Endothelial cell of umbilical vein (primary cell): ENCODE data around the gene BUD31. TPM values are rescaled to one million over a fixed set of nuclear protein-coding genes. Genes with fewer than 3 reads are reported as not detected.
A peak's percentile ranks its signal among the peaks of the same experiment; 100 is the strongest.

ENCODE experiments used
- BruUV-seq: library from RNA; stranded (reverse); fragments of 400-500 nt; replicated peaks from 2 replicates; lab custom pipeline; 2021; lab: Mats Ljungman, UMichigan
- CTCF ChIA-PET: fragments of 300-600, 350-600 bp; sonication (Branson Sonifier 250); formaldehyde crosslinking; loops from one replicate; lab custom pipeline; 2021; ENCODE audit warnings: antibody characterized with exemption, inconsistent platforms; lab: Charles Lee
- POLR2A ChIA-PET: fragments of 300-600, 350-600 bp; sonication (Branson Sonifier 250); formaldehyde crosslinking; loops from one replicate; lab custom pipeline; 2021; ENCODE audit warnings: antibody characterized with exemption, inconsistent platforms; lab: Charles Lee
- DNase-seq: peaks from one replicate; pipeline ENCODE4 v3.0.0-alpha.2; 2011; ENCODE audit warnings: low read depth, low spot score
- FAIRE-seq: peaks from 2 replicates; lab custom pipeline; 2011; peaks lifted over from hg19 to GRCh38; lab: Jason Lieb, UNC
- H2AFZ ChIP-seq: 2 replicates; pipeline ENCODE4 v1.6.0; 2012; ENCODE audit warnings: low read depth, low read length, control low read depth, inconsistent platforms
- H3K27ac ChIP-seq: 2 replicates; pipeline ENCODE4 v1.5.1; 2011; ENCODE audit warnings: low read depth, mild to moderate bottlenecking, control low read depth, low read length, moderate library complexity; ENCODE audit not compliant: insufficient read depth
- H3K27me3 ChIP-seq, 2 experiments: 2 replicates each; pipeline versions ENCODE4 v1.6.0 to v1.6.1; 2011; ENCODE audit warnings: low read length in 2 of 2, mixed read lengths in 1 of 2; ENCODE audit not compliant: control insufficient read depth in 2 of 2, insufficient read depth in 2 of 2
- H3K36me3 ChIP-seq, 2 experiments: 2 replicates in 1 of 2; 3 replicates in 1 of 2; pipeline ENCODE4 v1.5.1; 2011; ENCODE audit warnings: low read length in 2 of 2, mild to moderate bottlenecking in 1 of 2, moderate library complexity in 1 of 2; ENCODE audit not compliant: control insufficient read depth in 2 of 2, insufficient read depth in 2 of 2; ENCODE audit errors: extremely low read depth in 1 of 2
- H3K4me1 ChIP-seq: 3 replicates; pipeline ENCODE4 v1.5.1; 2011; ENCODE audit warnings: mild to moderate bottlenecking, low read length; ENCODE audit not compliant: control insufficient read depth, insufficient read depth; ENCODE audit errors: extremely low read depth
- H3K4me2 ChIP-seq: 2 replicates; pipeline ENCODE4 v1.6.1; 2011; ENCODE audit warnings: low read length, control low read depth, mixed read lengths; ENCODE audit not compliant: insufficient read depth
- H3K4me3 ChIP-seq, 3 experiments: fragments of 200-600 bp in 1 of 3; sonication (generic), shearing (Covaris generic) in 1 of 3; replicated peaks in 1 of 3; 2 replicates each; pipeline ENCODE4 v1.5.1; 2011 to 2016; ENCODE audit warnings: control low read depth in 3 of 3, low read length in 3 of 3, mild to moderate bottlenecking in 2 of 3, inconsistent platforms in 1 of 3, low read depth in 1 of 3, moderate library complexity in 1 of 3; ENCODE audit not compliant: insufficient read depth in 1 of 3
- H3K79me2 ChIP-seq: 2 replicates; pipeline ENCODE4 v1.6.0; 2012; ENCODE audit warnings: low read length, inconsistent platforms; ENCODE audit not compliant: control insufficient read depth, insufficient read depth
- H3K9ac ChIP-seq: replicated peaks from 2 replicates; pipeline ENCODE3; 2011; ENCODE audit warnings: low read length, control low read depth; ENCODE audit not compliant: insufficient read depth; ENCODE audit errors: extremely low read depth
- H3K9me1 ChIP-seq: replicated peaks from 3 replicates; pipeline ENCODE4 v1.6.0; 2011; ENCODE audit warnings: mild to moderate bottlenecking, low read length; ENCODE audit not compliant: control insufficient read depth, insufficient read depth; ENCODE audit errors: extremely low read depth
- H3K9me3 ChIP-seq: replicated peaks from 2 replicates; pipeline ENCODE4 v1.5.1; 2012; ENCODE audit warnings: low read length, inconsistent platforms; ENCODE audit not compliant: control insufficient read depth, insufficient read depth
- H4K20me1 ChIP-seq: replicated peaks from 2 replicates; pipeline ENCODE3; 2011; ENCODE audit warnings: mild to moderate bottlenecking, low read length; ENCODE audit not compliant: control insufficient read depth, insufficient read depth; ENCODE audit errors: extremely low read depth
- CTCF ChIP-seq, 2 donors: IDR thresholded peaks; 1 replicate in 1 of 2; 2 replicates in 1 of 2; pipeline ENCODE4 v1.5.1; 2011; ENCODE audit warnings: low read length in 2 of 2, mild to moderate bottlenecking in 2 of 2, moderate library complexity in 2 of 2, control low read depth in 1 of 2, inconsistent platforms in 1 of 2, low read depth in 1 of 2; ENCODE audit not compliant: insufficient read depth in 1 of 2; ENCODE audit errors: extremely low read depth in 1 of 2
- EZH2 ChIP-seq: IDR thresholded peaks from 2 replicates; pipeline ENCODE4 v1.6.1; 2012; ENCODE audit warnings: borderline replicate concordance, low read depth, mild to moderate bottlenecking, moderate library complexity, low read length, inconsistent platforms; ENCODE audit not compliant: severe bottlenecking
- FOS ChIP-seq: IDR thresholded peaks from 2 replicates; pipeline ENCODE4 v1.6.1; 2011; ENCODE audit warnings: mild to moderate bottlenecking, low read length, moderate library complexity, borderline replicate concordance; ENCODE audit not compliant: insufficient read depth
- GATA2 ChIP-seq: IDR thresholded peaks from 2 replicates; pipeline ENCODE4 v1.7.0; 2011; ENCODE audit warnings: low read depth, mild to moderate bottlenecking, moderate library complexity, mixed read lengths, low read length; ENCODE audit not compliant: insufficient read length, insufficient read depth
- JUN ChIP-seq: IDR thresholded peaks from 2 replicates; pipeline ENCODE4 v1.6.1; 2011; ENCODE audit warnings: borderline replicate concordance, low read depth; ENCODE audit not compliant: insufficient read length, insufficient read depth
- MAX ChIP-seq: IDR thresholded peaks from 2 replicates; pipeline ENCODE4 v1.6.1; 2011; ENCODE audit not compliant: insufficient read depth, insufficient read length
- MYC ChIP-seq: IDR thresholded peaks from one replicate; pipeline ENCODE4 v1.6.1; 2011; ENCODE audit warnings: mild to moderate bottlenecking, low read depth, low read length
- POLR2A ChIP-seq: IDR thresholded peaks from 2 replicates; pipeline ENCODE4 v1.6.1; 2012; ENCODE audit warnings: low read depth, mild to moderate bottlenecking, control low read depth, low read length
- POLR2AphosphoS5 ChIP-seq: IDR thresholded peaks from 2 replicates; pipeline ENCODE4 v1.6.1; 2012; ENCODE audit warnings: low read depth, mild to moderate bottlenecking, control low read depth, low read length, moderate library complexity; ENCODE audit not compliant: insufficient read depth
- dilution Hi-C: fragments of 300-500 bp; cut with MboI; formaldehyde crosslinking; loops from one replicate; pipeline ENCODE4 v1.15.0; 2019; ENCODE audit warnings: low sequenced_read_pairs; ENCODE audit not compliant: extremely low pct_ligation_motif_present
- intact Hi-C: fragments of 100-400 bp; cut with micrococcal nuclease; formaldehyde crosslinking; loops from one replicate; pipeline ENCODE4 v1.10.0; 2022
- polyA plus RNA-seq, 4 experiments: library from polyadenylated mRNA; depleted of rRNA in 3 of 4; stranded (reverse) in 3 of 4; unstranded in 1 of 4; fragments of >200 nt; gene quantifications; 2 replicates each; pipeline versions ENCODE4 v1.2.1 to v1.2.3, GENCODE V29; 2011 to 2012; ENCODE audit warnings: missing spikeins in 1 of 4
- total RNA-seq: library from RNA; stranded (reverse); gene quantifications from 2 replicates; pipeline ENCODE4 v1.2.3, GENCODE V29; 2021

Gene BUD31
- total and polyA plus RNA-seq, 2 donors (not counting 3 experiments of a cell fraction or from before 2014, with no cell fraction given), result 67.8 to 122 TPM

- FAIRE-seq (no peak), DNase-seq (no peak)
- Histone ChIP-seq H2AFZ (no peak overlapping the region), H3K36me3 (peaks cover 18 to 43% of the 10 kb centered on the region in 2 experiments), H3K9ac (no peak overlapping the region), H3K27me3 (no peaks in the 10 kb centered on the region), H3K9me1 (no peaks in the 10 kb centered on the region), H3K4me1 (peaks cover 12% of the 10 kb centered on the region), H3K27ac (no peak overlapping the region), H3K4me3 (no peak overlapping the region), H3K4me2 (no peak overlapping the region), H4K20me1 (no peaks in the 10 kb centered on the region), H3K9me3 (no peaks in the 10 kb centered on the region), H3K79me2 (peaks cover 27% of the 10 kb centered on the region)
- ChIA-PET CTCF (interaction anchor here (1.2 to 2.4 kb wide), 2 partner anchors 21 to 24 kb away, joined by 3 to 26 read pairs; partner anchors contain the start of genes BUD31 and PDAP1), POLR2A (interaction anchor here (2.1 kb wide), 1 partner anchor 21 kb away, joined by 4 read pairs; the partner anchor contains the start of gene BUD31)
- no TSS peak for BruUV-seq
- dilution Hi-C loops, result no loop called here
- TF ChIP-seq MAX, result no peak
- peak; percentile 11 for TF ChIP-seq POLR2AphosphoS5
- intact Hi-C loops, result loop anchor here (1.0 kb wide), 2 partner anchors 9 to 23 kb away; no protein-coding TSS in a partner anchor
Measured at GRCh38 chr7:99387912-99388311, 20.9 kb upstream of the BUD31 start.

GRCh38 chr7:99389772-99390171, 19.0 kb upstream of the BUD31 start:
- no peak overlapping the region for H3K27ac ChIP-seq
- no peaks in the 10 kb centered on the region for H3K27me3 ChIP-seq
- ChIA-PET CTCF (interaction anchor here (0.9 kb wide), 1 partner anchor 9 kb away, joined by 3 read pairs; no protein-coding TSS in a partner anchor), POLR2A (interaction anchor here (2.1 kb wide), 1 partner anchor 19 kb away, joined by 4 read pairs; the partner anchor contains the start of gene BUD31)
- H3K4me3 ChIP-seq, result no peak overlapping the region
- no peaks in the 10 kb centered on the region for H4K20me1 ChIP-seq
- H3K9me1 ChIP-seq, result no peaks in the 10 kb centered on the region
- no peaks in the 10 kb centered on the region for H3K9me3 ChIP-seq
- DNase-seq (no peak), FAIRE-seq (no peak)
- intact Hi-C loops (no loop called here), dilution Hi-C loops (no loop called here)
- H3K9ac ChIP-seq, result no peak overlapping the region
- H3K36me3 ChIP-seq, result peaks cover 24 to 53% of the 10 kb centered on the region in 2 experiments
- no peak overlapping the region for H3K4me2 ChIP-seq
- BruUV-seq, result no TSS peak
- no peak overlapping the region for H2AFZ ChIP-seq
- peaks cover 10% of the 10 kb centered on the region for H3K79me2 ChIP-seq
- peaks cover 16% of the 10 kb centered on the region for H3K4me1 ChIP-seq
- TF ChIP-seq GATA2, result no peak
- TF ChIP-seq MYC, result no peak
- no peak for TF ChIP-seq EZH2
- no peak for TF ChIP-seq FOS
- TF ChIP-seq POLR2A, result no peak
- no peak for TF ChIP-seq MAX
- no peak for TF ChIP-seq CTCF (IDR thresholded peaks at IDR 0.05; ENCODE audit: extremely low read depth in 1 of 2, insufficient read depth in 1 of 2, low read depth in 1 of 2, low read length in 2 of 2)
- TF ChIP-seq JUN, result no peak
- TF ChIP-seq POLR2AphosphoS5, result no peak
